HuH-7 (cell line): Measurements from ENCODE around the gene NUDT8.

Experiments used
- DNase-seq: peaks from one replicate; pipeline ENCODE4 v3.0.0; 2011; ENCODE audit warnings: low spot score

The NUDT8 gene, protein sequence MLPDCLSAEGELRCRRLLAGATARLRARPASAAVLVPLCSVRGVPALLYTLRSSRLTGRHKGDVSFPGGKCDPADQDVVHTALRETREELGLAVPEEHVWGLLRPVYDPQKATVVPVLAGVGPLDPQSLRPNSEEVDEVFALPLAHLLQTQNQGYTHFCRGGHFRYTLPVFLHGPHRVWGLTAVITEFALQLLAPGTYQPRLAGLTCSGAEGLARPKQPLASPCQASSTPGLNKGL

DNA sequence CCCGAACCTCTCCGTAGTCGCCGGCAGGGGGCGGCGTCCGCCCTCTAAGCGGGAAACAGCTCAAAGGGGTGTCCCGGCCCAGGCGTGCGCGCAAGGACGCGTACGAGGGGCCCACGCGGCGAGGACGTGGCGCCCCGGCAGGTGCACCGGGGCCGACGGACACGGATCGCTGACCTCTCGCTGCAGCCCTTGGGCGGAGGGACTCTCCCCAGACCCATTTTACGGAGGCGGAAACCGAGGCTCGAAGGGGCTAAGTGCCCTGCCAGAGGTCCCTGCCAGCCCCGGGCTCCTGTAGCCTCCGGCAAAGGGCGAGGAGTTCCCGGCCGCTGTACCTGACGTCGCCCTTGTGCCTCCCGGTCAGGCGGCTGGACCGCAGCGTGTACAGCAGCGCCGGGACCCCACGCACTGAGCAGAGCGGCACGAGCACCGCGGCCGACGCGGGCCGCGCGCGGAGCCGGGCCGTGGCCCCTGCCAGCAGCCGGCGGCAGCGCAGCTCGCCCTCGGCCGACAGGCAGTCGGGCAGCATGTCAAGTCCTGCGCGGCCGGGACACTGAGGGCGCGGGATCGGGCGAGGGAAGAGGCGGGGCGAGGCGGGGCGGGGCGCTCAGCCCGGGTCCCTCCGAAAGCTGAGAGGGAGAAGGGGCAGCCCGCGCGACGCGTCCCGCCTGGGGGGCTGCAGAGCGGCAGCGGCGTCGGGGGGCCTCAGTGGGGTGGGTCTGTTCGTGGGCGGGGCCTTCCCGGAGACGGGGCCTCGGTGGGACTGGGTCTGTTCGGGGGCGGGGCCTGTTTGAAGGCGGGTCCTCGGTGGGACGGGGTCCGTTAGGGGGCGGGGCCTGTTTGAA, at the start of gene NUDT8:
Gene NUDT8, minus strand, starts transcription at position 552 of the 842 bp plus-strand sequence. Its CDS starts 26 bp downstream, at position 526.
- DNase-seq = peak; percentile 100

DNA sequence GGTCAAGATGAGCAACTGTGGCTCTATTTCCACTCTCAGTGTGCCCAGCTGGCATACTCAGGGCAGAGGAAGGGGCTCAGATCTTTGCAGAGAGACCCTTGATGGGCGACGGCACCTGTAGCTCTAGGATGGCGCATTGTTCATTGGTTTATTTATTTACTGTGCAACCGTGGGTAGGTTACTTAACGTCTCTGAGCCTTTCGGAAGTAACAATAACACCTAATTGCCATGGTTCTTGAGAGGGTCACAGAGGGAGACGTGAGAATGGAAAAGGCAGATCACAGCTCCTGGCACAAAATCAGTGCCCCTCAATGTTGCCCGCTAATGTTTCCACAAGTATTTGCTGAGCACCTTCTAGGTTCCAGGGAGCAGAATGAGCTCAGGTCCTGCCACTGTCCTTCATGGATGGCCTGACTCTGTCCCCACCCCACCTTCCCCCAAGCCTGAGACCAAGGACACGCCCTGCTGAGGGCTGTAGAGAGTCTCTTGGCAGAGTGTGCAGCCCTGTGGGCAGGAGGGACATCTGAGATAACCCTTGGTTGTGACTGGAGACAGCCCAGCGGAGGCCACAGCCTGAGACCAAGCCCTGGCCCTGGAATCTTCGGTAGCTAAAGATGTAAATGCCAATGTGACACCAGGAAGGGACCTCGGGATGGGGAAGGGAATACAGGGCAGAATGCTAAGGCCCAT, 45.5 kb upstream of the NUDT8 start:
- DNase-seq = no peak

DNA sequence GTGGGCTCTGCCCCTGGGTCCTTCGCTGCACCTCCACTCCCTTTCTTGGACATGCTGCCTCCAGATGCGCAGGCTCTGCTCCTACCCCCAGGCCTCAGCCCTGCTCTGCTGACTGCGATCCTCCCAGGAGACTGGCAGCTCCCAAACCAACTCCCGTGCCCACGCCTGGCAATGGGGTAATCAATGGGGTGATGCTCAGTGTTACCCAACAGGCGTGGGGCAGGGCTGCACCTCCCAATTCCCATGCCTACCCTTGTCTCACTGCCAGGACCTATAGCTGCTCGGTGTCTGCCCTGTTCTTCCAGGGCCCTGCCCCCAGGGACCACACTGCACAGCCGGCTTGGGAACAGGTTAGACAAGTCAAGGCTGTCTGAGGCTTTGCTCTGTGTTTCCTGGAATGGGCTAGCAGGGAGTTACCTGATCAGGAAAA, 44.7 kb upstream of the NUDT8 start, which contains the start of gene ALDH3B2:
Gene ALDH3B2, minus strand, starts transcription at position 182 of the 430 bp plus-strand sequence. CDS start 7,688 bp downstream, outside the sequence.
- no peak for DNase-seq

DNA sequence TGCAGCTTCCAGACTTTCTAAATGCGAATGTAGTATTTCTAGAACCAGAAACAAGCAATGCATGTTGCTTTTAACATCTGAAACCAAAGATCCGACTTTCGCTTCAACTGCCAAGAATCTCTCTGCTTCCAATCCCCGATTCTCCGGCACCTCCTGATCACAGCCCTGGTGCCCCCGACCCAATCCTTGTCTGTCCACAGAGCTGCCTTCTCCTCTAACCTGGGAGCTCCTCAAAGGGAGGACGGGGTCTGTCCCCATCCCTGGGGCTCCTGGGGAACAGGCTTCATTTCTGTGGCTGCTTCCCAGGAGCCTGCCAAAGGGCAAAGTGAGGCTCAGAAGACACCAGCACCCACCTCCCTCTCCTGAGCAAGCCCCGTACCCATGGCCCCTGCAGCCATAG, 44.2 kb upstream of the NUDT8 start:
- no peak for DNase-seq

DNA sequence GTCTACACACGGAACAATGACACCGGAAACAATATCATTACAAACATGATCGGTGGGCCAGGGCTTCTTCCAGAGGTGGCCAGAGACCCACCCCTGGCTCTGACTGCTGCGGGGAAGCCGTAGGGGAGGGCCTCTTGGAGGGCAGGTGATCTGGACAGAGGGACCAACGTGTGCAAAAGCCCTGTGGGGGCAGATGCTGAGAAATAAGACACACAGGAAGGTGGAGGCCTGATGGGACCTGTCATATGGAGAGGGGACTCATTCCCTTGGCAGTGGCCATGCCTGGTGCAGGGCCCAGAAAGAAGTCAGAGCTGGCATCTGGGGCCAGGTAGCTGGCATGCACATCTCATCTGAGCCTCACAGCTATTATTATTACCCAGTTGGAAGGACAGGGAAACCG, 43.6 kb upstream of the NUDT8 start:
- no peak for DNase-seq

DNA sequence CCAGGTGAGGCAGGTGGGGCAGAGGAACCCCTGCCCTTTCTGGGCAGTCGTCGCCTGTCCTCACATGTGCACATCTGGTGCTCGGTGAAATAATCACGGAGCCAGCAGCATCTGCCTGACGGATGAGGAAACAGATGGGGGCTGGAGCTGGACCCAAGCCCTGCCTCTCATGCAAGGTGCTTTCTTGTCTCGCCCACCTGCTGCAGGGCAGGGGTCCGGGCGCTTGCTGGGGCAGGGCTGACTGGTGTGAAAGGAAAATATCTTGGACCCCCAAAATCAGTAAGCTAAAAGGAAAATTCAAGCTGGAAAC, 41.4 kb upstream of the NUDT8 start:
- no peak for DNase-seq

DNA sequence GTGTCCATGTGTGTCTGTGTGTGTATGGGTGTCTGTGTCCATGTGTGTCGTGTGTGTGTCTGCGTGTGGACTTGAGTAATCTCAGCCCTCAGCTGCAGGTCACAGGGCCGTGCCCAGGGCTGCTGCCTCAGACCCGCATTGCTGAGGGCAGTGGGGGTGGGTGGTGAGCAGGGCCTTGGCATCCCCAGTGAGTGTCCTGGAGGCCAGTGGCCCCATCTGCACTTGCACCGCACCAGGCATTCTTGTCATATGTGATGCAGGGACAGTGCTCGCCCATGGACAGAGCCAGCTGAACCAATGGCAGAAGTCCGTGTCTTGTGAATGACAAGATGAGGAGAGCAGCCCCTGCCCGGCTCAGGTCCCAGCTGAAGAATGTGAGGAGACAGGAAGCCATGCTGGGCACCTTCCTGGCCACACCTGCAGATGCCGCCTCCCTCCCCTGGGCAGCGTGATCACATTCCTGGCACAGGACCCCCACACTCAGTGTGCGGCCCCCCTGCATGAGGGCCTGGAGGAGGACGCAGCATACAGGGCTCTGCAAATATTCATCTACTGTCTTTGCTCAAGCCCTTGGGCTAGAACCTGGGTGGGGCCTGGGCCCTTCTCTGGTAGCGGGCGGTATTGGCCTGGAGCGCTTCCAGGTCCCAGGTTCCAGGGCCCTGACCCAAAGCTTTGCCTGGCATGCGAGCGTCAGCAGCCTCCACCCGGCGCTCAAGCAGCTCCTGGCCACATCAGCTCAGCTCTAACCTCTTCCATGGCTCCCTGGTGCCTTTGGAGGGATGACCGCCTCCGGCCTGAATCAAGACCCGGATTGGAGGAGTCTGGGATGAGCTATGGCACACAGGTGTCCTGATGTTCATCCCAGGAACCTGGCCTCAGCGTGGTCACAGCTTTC, 40.8 kb upstream of the NUDT8 start:
- peak; percentile 43 for DNase-seq

DNA sequence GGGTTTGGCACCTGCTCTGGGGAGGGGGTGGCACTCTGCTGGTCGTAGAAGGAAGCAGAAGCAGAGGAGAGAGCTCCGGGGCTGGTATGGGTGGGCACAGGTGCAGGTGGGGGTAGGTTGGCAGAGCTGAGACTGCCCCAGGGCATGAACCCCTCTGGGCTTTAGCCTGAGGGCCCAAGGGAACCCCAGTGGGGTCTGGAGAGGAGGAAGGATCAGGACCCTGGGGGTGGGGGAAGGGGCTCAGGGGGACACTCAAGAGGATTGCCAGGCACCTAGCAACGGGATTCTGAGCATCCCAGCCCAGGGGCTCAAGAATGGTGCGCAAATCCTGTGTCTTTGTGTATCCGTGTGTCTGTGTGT, 38.4 kb upstream of the NUDT8 start:
- DNase-seq = no peak

DNA sequence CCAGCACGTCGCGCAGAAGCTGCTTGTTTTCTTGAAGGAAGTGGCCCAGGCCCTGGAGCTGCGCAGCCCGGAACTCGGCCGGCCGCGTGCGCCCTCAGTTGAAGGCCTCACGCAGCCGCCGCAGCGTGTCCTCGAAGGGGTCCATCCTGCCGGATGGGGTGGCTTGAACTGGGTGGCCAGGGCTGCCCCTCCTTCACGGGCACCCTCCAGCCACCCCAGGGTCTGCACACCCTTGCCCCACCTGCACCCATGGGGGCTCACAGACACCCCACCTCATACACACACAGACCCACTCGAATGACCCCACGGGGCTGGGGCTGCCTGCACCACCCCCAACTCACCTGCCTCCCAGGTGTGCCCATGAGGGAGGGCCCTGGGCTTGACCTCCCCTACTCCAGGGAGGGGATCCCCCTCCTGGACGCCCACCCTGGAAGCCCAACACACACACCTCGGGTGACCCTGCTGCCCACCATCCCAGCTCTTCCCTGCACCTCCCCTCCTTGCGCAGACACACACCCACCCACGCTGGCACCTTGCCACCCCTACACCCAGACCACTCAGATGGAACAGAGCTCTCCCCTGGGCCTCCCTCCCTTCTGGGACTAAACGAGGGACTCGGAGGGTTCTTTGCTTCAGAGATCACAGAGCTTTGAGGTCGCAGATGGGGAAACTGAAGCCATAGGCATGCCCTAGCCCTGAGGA, 37.9 kb upstream of the NUDT8 start:
- DNase-seq = peak; percentile 56

DNA sequence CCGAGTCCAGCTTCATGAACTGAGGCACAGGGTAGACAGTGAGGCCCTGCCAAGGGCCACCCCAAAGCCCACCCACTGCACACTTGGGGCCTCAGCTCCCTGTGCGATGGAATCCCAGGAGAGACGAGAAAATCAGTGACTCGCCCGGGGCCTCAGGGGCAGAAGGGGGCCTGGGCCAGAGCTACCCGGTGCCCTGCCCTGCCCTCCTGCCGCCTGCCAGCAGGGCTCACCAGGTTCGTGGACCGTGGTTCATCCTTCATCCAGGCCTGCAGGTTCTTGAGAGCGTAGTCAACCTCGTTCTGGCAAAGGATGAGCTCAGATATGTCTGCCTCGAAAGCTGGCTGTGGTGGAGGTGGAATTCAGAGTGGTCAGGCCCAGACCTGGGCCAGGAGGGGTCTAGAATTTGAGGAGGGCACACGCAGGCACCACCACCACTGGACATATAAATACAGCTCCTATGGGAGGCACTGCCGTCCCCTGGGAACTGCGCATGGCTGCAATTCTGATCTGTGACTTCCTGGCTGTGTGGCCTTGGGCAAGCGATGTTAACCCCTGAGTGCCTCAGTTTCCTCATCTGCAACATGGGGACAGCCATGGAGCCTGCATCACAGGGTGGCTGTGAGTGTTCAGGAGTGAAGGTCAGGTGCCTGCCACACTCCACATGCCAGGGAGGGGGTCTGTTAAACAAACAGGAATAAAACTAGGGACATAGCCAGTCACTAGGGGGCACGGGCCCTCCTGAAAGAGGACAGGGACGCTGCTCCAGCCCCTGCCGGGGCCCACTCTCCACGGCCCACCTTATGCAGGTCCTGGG, 37.1 kb upstream of the NUDT8 start:
- DNase-seq = peak; percentile 46

DNA sequence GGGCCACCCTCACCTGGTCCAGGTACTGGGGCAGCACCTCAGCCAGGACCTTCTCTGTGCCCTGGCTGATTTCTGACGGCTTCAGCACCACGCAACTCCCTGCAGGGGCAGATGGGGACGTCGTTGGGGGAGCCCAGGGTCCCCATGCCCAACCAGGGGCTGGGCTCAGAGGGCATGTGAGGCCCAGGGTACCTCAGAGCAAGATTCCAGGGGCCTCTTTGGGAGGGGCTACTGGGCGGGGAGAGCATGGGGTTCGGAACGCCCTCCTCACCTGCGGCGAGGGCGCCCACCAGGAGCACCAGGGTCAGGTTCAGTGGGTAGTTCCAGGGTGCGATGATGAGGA, 36.5 kb upstream of the NUDT8 start:
- DNase-seq = peak; percentile 36

DNA sequence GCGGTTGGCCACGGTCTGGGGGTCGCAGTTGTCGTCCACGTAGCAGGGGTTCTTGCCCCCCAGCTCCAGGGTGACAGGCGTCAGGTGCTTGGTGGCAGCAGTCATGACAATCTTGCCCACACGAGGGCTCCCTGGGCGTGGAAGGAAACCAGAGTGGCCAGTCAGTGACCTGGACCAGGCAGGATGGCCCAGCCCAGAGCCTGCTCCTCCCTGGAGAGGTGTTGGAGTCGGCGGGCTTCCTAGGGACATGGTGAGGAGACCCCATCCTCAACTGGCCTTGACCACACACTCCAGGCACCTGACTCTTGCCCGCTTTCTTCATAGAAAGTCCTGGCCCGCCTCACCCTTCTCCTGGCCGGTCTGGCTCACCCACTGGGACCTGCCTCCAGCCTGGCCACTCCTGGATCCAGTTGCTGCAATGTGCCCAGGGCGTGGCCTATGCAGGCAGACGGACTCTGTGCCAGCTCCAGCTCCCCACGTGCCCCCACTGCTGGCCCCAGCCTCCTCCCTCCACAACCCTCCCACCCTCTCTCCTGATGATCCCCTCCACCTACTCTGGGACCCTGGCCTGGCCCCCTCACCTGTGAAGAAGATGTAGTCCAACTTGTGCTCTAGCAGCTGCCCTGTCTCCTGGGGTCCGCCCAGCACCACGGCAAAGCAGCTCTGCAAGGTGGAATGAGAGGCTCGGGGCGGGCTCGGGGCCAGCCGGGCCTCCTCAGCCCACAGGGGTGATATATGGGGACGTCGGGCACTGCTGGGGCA, 36.0 kb upstream of the NUDT8 start:
- DNase-seq = peak; percentile 89

DNA sequence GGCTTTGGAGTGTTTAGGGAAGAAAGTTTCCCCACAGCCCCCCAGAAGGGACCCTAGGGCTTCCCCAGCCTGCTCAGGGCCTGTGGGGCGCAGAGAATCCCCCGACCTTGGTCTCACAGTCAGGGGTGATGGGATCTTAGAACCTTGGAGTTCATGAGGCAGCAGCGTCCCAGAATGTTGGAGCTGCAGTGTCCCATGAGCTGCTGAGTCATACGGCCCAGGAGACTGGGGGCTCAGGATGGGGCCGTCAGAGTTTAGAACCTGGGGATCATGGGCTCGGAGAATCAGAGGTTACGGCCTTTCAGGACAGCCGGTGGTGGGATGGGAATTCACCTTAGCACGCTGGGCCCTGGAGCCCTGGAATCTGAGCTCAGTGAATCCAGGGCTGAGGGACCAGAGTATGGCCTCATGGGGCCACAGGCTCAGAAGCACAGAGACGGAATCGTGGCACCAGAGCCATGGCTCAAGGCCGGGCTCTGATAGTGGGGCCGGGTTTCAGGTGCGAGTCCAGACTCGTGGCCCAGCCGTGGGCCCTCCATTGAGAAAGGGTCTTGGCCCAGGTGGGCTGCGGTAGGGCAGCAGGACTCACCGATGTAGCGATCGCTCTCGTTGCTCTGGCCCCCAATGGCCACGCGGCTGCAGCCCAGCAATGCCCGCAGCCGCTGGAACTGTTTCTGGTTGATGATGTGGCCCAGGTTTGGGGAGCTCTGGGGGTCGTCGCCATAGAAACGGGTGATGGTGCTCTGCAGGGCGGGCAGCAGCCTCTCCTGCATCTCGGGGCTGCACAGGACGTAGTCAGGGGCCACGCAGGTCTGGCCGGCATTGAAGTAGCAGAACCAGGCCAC, 35.2 kb upstream of the NUDT8 start:
- DNase-seq = peak; percentile 60

DNA sequence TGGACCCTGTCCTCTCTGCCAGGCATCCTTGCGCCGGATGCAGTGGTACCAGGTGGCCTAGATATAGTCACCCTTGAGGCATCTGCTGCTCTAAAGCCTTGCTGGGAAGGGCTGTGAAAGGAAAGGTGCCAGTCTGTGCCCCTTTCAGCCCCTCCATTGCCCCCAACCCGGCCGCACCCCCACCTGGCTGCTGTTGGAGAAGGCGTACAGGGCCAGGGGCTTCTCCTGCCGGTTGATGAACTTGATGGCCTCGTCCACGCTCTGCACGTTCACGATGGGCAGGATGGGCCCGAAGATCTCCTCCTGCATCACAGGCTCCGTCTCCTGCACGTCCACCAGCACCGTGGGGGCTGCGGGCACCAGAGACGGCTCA, 34.5 kb upstream of the NUDT8 start:
- no peak for DNase-seq

DNA sequence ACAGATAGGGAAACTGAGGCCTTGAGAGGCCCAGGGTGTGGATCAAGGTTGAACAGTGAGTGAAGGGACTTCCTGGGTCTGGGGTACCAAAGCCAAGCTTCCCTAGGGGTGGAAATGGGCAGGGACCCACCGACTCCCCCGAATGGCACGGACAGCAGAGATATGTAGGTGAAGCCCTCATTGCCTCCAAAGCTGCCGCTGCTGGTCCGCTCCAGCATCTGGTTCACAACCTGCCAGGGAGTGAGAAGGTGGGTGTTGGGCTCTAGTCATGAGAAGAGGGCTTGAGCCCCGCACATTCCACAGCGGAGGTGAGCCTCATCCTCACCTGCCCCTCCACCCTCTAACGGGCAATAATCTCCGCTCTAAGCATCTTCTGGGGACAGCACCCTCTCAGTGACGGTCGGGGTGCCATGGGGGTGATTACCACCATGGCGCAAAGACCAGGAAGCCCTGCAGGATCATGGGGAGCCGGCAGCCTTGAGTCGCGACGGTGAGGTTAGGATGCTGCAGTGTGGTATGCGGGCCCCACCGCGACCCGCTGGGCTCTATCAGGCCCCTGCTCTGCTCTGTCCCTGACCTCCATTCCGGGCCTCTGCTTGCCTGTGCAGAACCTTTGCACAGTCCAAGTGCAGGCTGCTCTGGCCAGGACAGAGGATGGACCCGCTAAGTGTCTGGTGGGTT, 33.9 kb upstream of the NUDT8 start:
- DNase-seq = no peak

DNA sequence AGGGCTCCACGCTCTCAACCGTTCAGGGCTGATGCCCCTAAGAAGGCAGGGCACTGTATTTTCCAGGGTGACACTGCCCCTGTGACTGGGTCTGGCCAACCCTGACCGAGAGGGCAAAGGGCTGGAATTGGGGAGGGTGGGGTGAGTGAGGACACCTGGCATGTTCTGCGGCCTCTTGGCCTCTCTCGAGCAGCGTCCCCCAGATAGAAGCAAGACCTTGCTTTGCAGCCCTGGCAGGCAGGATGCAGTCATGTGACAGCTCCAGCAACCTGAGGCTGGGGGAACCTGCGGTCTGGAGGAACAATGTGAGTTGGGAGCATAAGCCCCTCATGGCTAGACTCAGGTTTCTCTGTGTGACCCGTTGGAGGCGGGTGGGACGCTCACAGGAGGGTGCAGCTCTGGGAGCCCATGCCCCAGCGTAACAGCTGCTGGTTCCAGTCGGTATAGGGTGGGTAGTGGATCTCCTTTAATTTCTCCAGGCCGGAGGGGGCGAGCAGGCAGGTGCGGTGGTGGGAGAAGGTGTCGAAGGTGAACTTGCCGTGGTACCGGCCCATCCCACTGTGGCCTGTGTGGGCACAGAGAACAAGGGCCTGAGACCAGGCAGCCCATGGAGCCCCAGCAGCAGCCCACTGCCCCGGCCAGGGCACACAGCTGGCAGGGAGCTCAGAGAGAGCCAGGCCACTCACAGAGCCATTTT, 33.2 kb upstream of the NUDT8 start:
- DNase-seq = no peak

DNA sequence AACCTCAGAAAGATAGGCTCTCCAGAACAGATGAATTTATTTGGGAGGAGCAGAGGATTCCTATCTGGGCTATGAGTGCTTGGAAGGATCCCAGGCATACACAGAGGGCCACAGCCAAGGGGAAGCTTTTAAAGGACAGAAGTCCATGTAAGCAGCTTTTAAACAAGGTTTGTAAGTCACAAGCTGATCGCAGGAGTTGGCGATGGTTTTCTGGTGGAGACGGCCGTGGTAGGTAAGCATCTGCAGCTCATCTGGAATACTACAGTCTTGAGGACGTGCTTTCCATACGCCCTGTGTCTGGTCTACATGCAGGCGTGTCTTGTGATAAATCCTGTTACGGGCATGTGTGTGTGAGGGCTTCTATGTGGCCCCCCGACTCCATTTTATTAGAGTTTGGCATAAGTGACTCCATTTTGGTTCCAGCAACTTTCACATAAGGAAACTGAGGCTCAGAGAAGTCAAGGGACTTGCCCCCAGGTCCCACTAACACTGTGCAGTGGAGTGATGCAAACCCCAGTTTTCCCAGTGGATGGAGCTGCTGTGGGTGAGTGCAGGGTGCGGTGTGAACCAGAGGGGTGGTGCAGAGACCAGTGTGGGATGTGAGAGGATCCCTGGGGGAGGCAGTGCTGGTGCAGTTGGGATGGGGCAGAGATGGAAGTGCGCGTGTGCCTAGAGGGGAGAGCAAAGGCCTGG, 32.6 kb upstream of the NUDT8 start:
- peak; percentile 60 for DNase-seq
